Brain microvascular endothelial cell (primary cell): ENCODE measurements around the gene EEIG1.
A peak's percentile ranks its signal among the peaks of the same experiment; 100 is the strongest.

Source experiments
- DNase-seq: peaks from one replicate; pipeline ENCODE4 v3.0.0-alpha.2; 2020
- H3K27ac ChIP-seq: fragments of 250-450 bp; sonication (Bioruptor Pico); 2 replicates; pipeline ENCODE4 v1.5.1; 2020; ENCODE audit warnings: mild to moderate bottlenecking, moderate library complexity
- H3K27me3 ChIP-seq: fragments of 250-450 bp; sonication (Bioruptor Pico); replicated peaks from 2 replicates; pipeline ENCODE4 v1.5.1; 2020; ENCODE audit warnings: mild to moderate bottlenecking
- H3K36me3 ChIP-seq: fragments of 250-450 bp; sonication (Bioruptor Pico); replicated peaks from 2 replicates; pipeline ENCODE4 v1.5.1; 2020; ENCODE audit warnings: mild to moderate bottlenecking
- H3K4me3 ChIP-seq: 2 replicates; pipeline ENCODE4 v1.5.1; 2011; ENCODE audit warnings: low read depth, mild to moderate bottlenecking, control low read depth, low read length, moderate library complexity
- CTCF ChIP-seq: IDR thresholded peaks from 2 replicates; pipeline ENCODE4 v1.5.1; 2011; ENCODE audit warnings: low read depth, mild to moderate bottlenecking, moderate library complexity, low read length, control low read depth, inconsistent platforms; ENCODE audit errors: missing control alignments
- in situ Hi-C: cut with HindIII; loops from 2 replicates; pipeline ENCODE4 v1.10.0; 2017; ENCODE audit warnings: low sequenced_read_pairs, low pct_ligation_motif_present

The EEIG1 gene

GRCh38 chr9:127966416-127967150, 14.2 kb downstream of the EEIG1 start:
- in situ Hi-C loops: no loop called here
- H3K27me3 ChIP-seq: no peaks in the 10 kb centered on the region
- no peak overlapping the region for H3K27ac ChIP-seq
- H3K36me3 ChIP-seq: no peaks in the 10 kb centered on the region
- TF ChIP-seq CTCF: no peak
- DNase-seq: no peak
- no peak overlapping the region for H3K4me3 ChIP-seq

GRCh38 chr9:127965953-127966352, 14.8 kb downstream of the EEIG1 start:
- DNase-seq: no peak
- in situ Hi-C loops: no loop called here
- TF ChIP-seq CTCF: no peak
- Histone ChIP-seq H3K27me3 (no peaks in the 10 kb centered on the region), H3K27ac (peak overlapping the region; percentile 72), H3K4me3 (peak overlapping the region; percentile 5), H3K36me3 (no peaks in the 10 kb centered on the region)

- Histone ChIP-seq H3K4me3 (no peak overlapping the region), H3K27ac (no peak overlapping the region), H3K36me3 (no peaks in the 10 kb centered on the region), H3K27me3 (no peaks in the 10 kb centered on the region)
- DNase-seq: no peak
- no peak for TF ChIP-seq CTCF
- in situ Hi-C loops: no loop called here
These were observed 17.3 kb downstream of the EEIG1 start for GRCh38 chr9:127963359-127964064.

- Histone ChIP-seq H3K27me3 (no peaks in the 10 kb centered on the region), H3K36me3 (no peaks in the 10 kb centered on the region), H3K4me3 (no peak overlapping the region), H3K27ac (no peak overlapping the region)
- TF ChIP-seq CTCF: no peak
- DNase-seq: no peak
- in situ Hi-C loops: no loop called here
These were observed 17.8 kb downstream of the EEIG1 start for GRCh38 chr9:127963041-127963358.

GRCh38 chr9:127962278-127962677, 18.5 kb downstream of the EEIG1 start:
- TF ChIP-seq CTCF: no peak
- in situ Hi-C loops: no loop called here
- H3K27me3 ChIP-seq: no peaks in the 10 kb centered on the region
- no peak for DNase-seq
- H3K36me3 ChIP-seq: no peaks in the 10 kb centered on the region
- no peak overlapping the region for H3K4me3 ChIP-seq
- no peak overlapping the region for H3K27ac ChIP-seq

- H3K27me3 ChIP-seq: no peaks in the 10 kb centered on the region
- no peaks in the 10 kb centered on the region for H3K36me3 ChIP-seq
- TF ChIP-seq CTCF: no peak
- H3K4me3 ChIP-seq: no peak overlapping the region
- no peak overlapping the region for H3K27ac ChIP-seq
- no peak for DNase-seq
- in situ Hi-C loops: no loop called here
These were observed 19.1 kb downstream of the EEIG1 start for GRCh38 chr9:127961613-127962155.
